ENCODE measurements around the gene CRAMP1. TPM values are rescaled to one million over a fixed set of nuclear protein-coding genes. Genes with fewer than 3 reads are reported as not detected.

CRAMP1 gene
- total RNA-seq, 1 donor from 2014 or later: 22.4 TPM

DNA sequence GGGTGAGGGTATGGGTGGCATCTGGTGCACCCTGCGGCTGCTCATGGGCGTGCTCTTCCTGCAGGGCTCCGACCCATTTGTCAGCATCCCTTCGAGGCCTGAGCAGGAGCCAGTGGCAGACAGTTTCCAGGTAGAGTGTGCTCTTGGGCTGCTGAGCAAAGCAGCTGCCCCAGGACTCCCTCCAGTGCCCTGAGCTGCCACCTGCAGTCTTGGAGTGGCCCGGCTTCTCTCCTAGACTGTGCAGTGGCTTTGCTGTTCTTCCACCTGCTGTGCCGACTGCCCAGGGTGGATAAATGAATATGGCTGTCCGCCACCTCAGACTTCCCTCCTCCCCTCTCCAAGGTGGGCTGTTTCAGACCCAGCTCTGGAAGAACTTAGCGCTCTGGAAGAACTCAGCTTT lies 55.1 kb downstream of the CRAMP1 start:
- intact Hi-C loops (cut with micrococcal nuclease): no loop called here
- DNase-seq (no peak), ATAC-seq (ENCODE audit: low read depth) (no peak)
- no peaks in the 10 kb centered on the region for H3K9me3 Mint-ChIP-seq
- ChIA-PET CTCF (no interaction called here), POLR2A (interaction anchor here (0.6 kb wide), 1 partner anchor 1354 kb away, joined by 8 read pairs; no protein-coding TSS in a partner anchor)
- H3K36me3 Mint-ChIP-seq (ENCODE audit: low read depth): peaks cover 91% of the 10 kb centered on the region
- H3K27me3 Mint-ChIP-seq: no peaks in the 10 kb centered on the region
- TF ChIP-seq, protein P1, sequence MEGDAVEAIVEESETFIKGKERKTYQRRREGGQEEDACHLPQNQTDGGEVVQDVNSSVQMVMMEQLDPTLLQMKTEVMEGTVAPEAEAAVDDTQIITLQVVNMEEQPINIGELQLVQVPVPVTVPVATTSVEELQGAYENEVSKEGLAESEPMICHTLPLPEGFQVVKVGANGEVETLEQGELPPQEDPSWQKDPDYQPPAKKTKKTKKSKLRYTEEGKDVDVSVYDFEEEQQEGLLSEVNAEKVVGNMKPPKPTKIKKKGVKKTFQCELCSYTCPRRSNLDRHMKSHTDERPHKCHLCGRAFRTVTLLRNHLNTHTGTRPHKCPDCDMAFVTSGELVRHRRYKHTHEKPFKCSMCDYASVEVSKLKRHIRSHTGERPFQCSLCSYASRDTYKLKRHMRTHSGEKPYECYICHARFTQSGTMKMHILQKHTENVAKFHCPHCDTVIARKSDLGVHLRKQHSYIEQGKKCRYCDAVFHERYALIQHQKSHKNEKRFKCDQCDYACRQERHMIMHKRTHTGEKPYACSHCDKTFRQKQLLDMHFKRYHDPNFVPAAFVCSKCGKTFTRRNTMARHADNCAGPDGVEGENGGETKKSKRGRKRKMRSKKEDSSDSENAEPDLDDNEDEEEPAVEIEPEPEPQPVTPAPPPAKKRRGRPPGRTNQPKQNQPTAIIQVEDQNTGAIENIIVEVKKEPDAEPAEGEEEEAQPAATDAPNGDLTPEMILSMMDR (IDR thresholded peaks at IDR 0.05): no peak
- H3K4me1 Mint-ChIP-seq: no peaks in the 10 kb centered on the region
- no peak overlapping the region for H3K4me3 Mint-ChIP-seq
- H3K27ac Mint-ChIP-seq: no peak overlapping the region

GRCh38 chr16:1667916-1668315 lies 55.8 kb downstream of the CRAMP1 start:
- DNase-seq (no peak), ATAC-seq (ENCODE audit: low read depth) (no peak)
- Mint-ChIP-seq H3K9me3 (no peaks in the 10 kb centered on the region), H3K4me1 (no peaks in the 10 kb centered on the region), H3K27ac (no peak overlapping the region), H3K36me3 (ENCODE audit: low read depth) (peaks cover 91% of the 10 kb centered on the region), H3K27me3 (no peaks in the 10 kb centered on the region), H3K4me3 (no peak overlapping the region)
- TF ChIP-seq, protein P1 (IDR thresholded peaks at IDR 0.05): no peak
- ChIA-PET CTCF (no interaction called here), POLR2A (interaction anchor here (0.5 kb wide), 1 partner anchor 35 kb away, joined by 3 read pairs; no protein-coding TSS in a partner anchor)
- intact Hi-C loops (cut with micrococcal nuclease): no loop called here

DNA sequence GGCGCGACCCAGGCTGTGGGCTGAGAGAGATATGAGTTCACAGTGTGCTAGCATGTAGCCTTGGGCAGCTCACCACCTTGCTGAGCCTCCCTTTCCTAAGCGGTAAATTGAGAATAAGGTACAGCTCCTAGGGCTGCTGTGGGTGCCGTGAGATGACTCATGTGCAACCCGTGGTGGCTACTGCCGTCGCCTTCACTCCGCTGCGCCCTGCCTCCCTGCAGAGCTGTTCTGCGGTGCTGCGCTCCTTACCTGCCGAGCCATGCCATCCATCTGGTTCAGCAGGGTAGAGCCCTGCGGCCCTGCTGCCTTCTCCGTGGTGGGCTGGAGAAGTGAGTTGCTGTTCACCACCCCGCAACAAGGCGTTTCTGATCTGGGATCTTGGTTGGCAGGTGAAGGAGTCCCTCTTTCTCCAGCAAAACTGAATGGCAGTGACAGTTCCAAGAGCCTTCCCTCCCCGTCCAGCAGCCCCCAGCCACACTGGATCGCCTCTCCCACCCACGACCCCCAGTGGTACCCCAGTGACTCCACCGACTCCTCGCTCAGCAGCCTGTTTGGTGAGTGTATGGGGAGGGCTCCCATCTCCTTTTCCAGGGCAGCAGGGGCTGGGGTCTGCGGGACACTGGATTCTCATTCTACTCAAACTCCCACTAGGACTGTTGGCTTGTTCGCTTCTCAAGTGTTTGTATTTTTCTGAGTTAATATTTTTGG lies 56.6 kb downstream of the CRAMP1 start:
- Mint-ChIP-seq H3K36me3 (ENCODE audit: low read depth) (peaks cover 91% of the 10 kb centered on the region), H3K4me3 (no peak overlapping the region), H3K27me3 (no peaks in the 10 kb centered on the region), H3K27ac (no peak overlapping the region), H3K4me1 (no peaks in the 10 kb centered on the region), H3K9me3 (no peaks in the 10 kb centered on the region)
- ATAC-seq (ENCODE audit: low read depth): no peak
- intact Hi-C loops (cut with micrococcal nuclease): no loop called here
- CTCF ChIA-PET: no interaction called here
- TF ChIP-seq, protein P1 (IDR thresholded peaks at IDR 0.05): no peak
- POLR2A ChIA-PET: interaction anchor here (0.5 kb wide), 1 partner anchor 34 kb away, joined by 3 read pairs; no protein-coding TSS in a partner anchor
- DNase-seq: no peak

- Mint-ChIP-seq H3K27ac (no peak overlapping the region), H3K27me3 (no peaks in the 10 kb centered on the region), H3K36me3 (ENCODE audit: low read depth) (peaks cover 92% of the 10 kb centered on the region), H3K9me3 (no peaks in the 10 kb centered on the region), H3K4me3 (no peak overlapping the region), H3K4me1 (no peaks in the 10 kb centered on the region)
- intact Hi-C loops (cut with micrococcal nuclease): no loop called here
- no peak for ATAC-seq (ENCODE audit: low read depth)
- TF ChIP-seq, protein P1 (IDR thresholded peaks at IDR 0.05): no peak
- no peak for DNase-seq
- CTCF ChIA-PET: no interaction called here
- POLR2A ChIA-PET: no interaction called here
Observed at GRCh38 chr16:1669698-1670097, 57.5 kb downstream of the CRAMP1 start.

GRCh38 chr16:1670371-1670770 lies 58.2 kb downstream of the CRAMP1 start:
- POLR2A ChIA-PET: no interaction called here
- DNase-seq (no peak), ATAC-seq (ENCODE audit: low read depth) (no peak)
- H3K27me3 Mint-ChIP-seq: no peaks in the 10 kb centered on the region
- H3K27ac Mint-ChIP-seq: no peak overlapping the region
- H3K36me3 Mint-ChIP-seq (ENCODE audit: low read depth): peaks cover 92% of the 10 kb centered on the region
- intact Hi-C loops (cut with micrococcal nuclease): no loop called here
- TF ChIP-seq, protein P1 (IDR thresholded peaks at IDR 0.05): no peak
- H3K4me3 Mint-ChIP-seq: no peak overlapping the region
- H3K4me1 Mint-ChIP-seq: no peaks in the 10 kb centered on the region
- no peaks in the 10 kb centered on the region for H3K9me3 Mint-ChIP-seq
- CTCF ChIA-PET: no interaction called here

All from activated B cell treated with CpG ODN at 0.5 μM for 24 hours (primary cell).